Subcutaneous abdominal adipose tissue (tissue), 5 donors: ENCODE measurements around the gene FSTL5.
"Not testable (repeated sequence)": the region's sequence is repeated elsewhere in the genome, so short reads cannot be mapped to it uniquely, and the experiment has no call there.

Source experiments
- H3K27ac ChIP-seq: one replicate; pipeline ENCODE4 v1.7.0; 2013; ENCODE audit warnings: low read depth, mild to moderate bottlenecking, inconsistent platforms, low read length, moderate library complexity
- H3K27me3 ChIP-seq, 5 donors: one replicate each; pipeline ENCODE4 v1.7.0; 2013; ENCODE audit warnings: low read length in 5 of 5, inconsistent platforms in 1 of 5; ENCODE audit not compliant: control insufficient read depth in 5 of 5, insufficient read depth in 4 of 5
- H3K36me3 ChIP-seq, 5 donors: one replicate each; pipeline ENCODE4 v1.7.0; 2013; ENCODE audit warnings: low read length in 5 of 5; ENCODE audit not compliant: control insufficient read depth in 5 of 5, insufficient read depth in 5 of 5
- H3K4me1 ChIP-seq, 5 donors: one replicate each; pipeline ENCODE4 v1.7.0; 2013; ENCODE audit warnings: low read length in 5 of 5, mild to moderate bottlenecking in 3 of 5, moderate library complexity in 1 of 5; ENCODE audit not compliant: control insufficient read depth in 5 of 5, insufficient read depth in 5 of 5
- H3K4me3 ChIP-seq, 5 donors: one replicate each; pipeline ENCODE4 v1.7.0; 2013; ENCODE audit warnings: low read length in 5 of 5, low read depth in 1 of 5
- H3K9ac ChIP-seq, 5 donors: one replicate each; pipeline ENCODE4 v1.7.0; 2013; ENCODE audit warnings: low read length in 5 of 5, mild to moderate bottlenecking in 4 of 5, moderate library complexity in 3 of 5
- H3K9me3 ChIP-seq, 5 donors: one replicate each; pipeline ENCODE4 v1.7.0; 2013; ENCODE audit warnings: low read length in 5 of 5; ENCODE audit not compliant: control insufficient read depth in 5 of 5
- donor health status: healthy.
- donor health status: healthy.
- donor health status: healthy.
- donor health status: healthy.
- donor health status: healthy.

FSTL5 gene

DNA sequence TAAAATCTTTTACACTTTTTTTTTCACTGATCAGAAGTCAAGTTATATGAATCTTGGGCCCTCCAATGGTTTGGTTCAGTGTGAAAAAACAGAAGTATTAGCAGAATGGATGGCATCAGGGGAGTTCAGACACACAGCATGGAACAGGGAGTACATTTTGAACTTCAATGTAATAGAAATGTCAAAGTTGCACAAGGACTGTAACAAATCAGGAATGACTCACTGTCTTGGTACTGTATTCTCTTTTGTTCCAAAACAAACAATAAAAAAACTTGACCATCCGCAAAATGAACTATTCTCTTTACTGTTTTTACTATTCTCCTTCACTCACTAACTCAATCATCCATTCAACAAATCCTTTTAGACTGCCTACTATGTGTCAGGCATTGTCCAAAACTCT, 401.0 kb downstream of the FSTL5 start:
- Histone ChIP-seq H3K9me3 (no peaks in the 10 kb centered on the region), H3K36me3 (no peaks in the 10 kb centered on the region), H3K9ac (no peak overlapping the region), H3K27ac (no peak overlapping the region), H3K4me1 (no peaks in the 10 kb centered on the region), H3K27me3 (no peaks in the 10 kb centered on the region), H3K4me3 (no peak overlapping the region)

DNA sequence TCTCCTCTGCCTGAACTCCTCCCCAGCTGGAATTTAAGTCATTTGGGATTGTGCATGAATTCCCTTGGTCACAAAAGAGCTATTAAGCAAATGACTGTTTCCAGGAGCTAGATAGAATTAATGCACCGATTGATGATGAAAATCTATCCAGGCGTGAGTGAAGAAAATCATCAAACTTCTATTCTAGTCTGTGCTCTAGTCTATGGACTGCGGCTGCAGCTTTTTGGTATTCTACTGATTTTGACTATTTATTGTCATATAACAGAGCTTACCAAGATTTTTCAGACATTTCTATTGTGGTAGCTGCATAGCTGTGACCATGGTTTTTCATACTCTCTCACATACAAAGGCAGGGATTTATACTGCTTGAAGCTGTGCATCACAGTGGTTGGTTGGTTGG, 403.8 kb downstream of the FSTL5 start:
- no peak overlapping the region for H3K4me3 ChIP-seq
- H3K4me1 ChIP-seq: no peaks in the 10 kb centered on the region
- no peaks in the 10 kb centered on the region for H3K9me3 ChIP-seq
- H3K36me3 ChIP-seq: no peaks in the 10 kb centered on the region
- no peaks in the 10 kb centered on the region for H3K27me3 ChIP-seq
- H3K27ac ChIP-seq: no peak overlapping the region
- no peak overlapping the region for H3K9ac ChIP-seq

DNA sequence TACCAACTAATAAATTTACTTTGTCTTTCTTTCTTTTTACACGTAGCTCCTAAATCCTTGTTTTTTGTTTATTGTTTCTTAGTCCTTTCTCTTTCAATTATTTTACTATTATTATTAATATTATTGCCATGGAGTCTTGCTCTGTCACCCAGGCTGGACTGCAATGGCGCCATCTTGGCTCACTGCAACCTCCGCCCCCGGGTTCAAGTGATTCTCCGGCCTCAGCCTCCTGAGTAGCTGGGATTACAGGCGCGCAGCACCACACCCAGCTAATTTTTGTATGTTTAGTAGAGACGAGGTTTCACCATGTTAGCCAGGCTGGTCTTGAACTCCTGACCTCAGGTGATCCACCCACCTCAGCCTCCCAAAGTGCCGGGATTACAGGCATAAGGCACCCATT, 405.4 kb downstream of the FSTL5 start:
- not testable (repeated sequence) for H3K36me3 ChIP-seq, H3K9me3 ChIP-seq, H3K27me3 ChIP-seq, H3K4me1 ChIP-seq, H3K9ac ChIP-seq, H3K4me3 ChIP-seq, H3K27ac ChIP-seq

DNA sequence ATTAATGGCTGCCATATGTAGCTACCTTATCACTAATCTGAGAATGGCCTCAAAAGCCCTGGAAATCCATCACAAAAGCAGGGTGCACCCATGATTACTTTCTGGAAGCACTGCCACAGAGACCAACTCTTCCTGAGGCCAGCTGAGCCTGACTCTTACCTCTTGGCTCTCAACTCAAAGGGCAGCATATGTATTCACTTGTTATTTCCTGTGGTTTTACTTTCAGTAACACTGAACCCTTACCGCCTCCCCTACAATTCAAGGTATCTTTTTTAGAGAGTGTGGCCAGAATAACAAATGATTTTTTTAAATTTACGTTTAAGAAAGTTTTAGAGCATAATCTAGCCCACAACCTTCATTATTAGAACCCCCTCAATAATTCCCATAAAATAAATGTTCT, 434.9 kb downstream of the FSTL5 start:
- Histone ChIP-seq H3K27ac (no peak overlapping the region), H3K4me1 (no peaks in the 10 kb centered on the region), H3K9me3 (peaks cover 0 to 2% (median 0%) of the 10 kb centered on the region in 5 donors), H3K9ac (no peak overlapping the region), H3K27me3 (no peaks in the 10 kb centered on the region), H3K4me3 (no peak overlapping the region), H3K36me3 (no peaks in the 10 kb centered on the region)

DNA sequence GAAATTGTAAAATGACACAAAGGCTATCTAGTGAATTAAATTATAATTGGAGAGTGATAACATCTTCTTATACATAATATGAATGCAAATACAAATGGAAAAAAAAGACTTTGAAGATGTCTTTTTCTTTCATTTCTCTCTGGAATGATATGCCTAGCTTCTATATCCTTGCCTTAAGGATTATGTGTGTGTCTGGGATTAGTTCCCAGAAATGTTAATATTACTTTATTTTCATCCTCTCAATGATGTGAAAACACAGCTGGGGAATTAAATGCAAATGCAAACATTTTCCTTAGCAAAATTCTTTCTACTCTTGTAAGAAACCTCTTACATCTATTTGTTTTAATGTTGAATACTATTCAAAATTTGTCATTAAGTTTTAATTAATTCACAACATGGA, 441.9 kb downstream of the FSTL5 start:
- Histone ChIP-seq H3K27me3 (no peaks in the 10 kb centered on the region), H3K4me1 (no peaks in the 10 kb centered on the region), H3K9ac (no peak overlapping the region), H3K9me3 (no peaks in the 10 kb centered on the region), H3K4me3 (no peak overlapping the region), H3K27ac (no peak overlapping the region), H3K36me3 (no peaks in the 10 kb centered on the region)

DNA sequence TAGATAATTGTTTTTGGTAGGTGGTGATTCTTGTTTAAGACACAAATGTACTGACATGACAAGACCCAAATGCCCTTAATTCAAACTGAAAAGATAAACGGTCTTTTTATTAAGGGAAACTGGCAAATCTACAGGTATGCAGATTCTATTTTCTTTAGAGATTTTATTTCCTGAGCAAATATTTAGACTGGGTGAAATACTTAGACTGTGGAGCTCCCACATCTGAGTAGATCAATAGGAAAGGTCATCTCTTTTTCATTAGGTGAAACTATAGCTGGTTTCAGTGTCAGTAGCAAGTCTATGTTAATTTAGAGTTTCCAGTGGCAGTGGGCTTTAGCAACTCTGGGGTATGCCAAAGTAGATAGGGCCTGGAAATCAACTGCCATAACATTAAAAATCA, 446.7 kb downstream of the FSTL5 start:
- Histone ChIP-seq H3K36me3 (no peaks in the 10 kb centered on the region), H3K27me3 (no peaks in the 10 kb centered on the region), H3K9me3 (no peaks in the 10 kb centered on the region), H3K27ac (no peak overlapping the region), H3K4me3 (no peak overlapping the region), H3K9ac (no peak overlapping the region), H3K4me1 (no peaks in the 10 kb centered on the region)

DNA sequence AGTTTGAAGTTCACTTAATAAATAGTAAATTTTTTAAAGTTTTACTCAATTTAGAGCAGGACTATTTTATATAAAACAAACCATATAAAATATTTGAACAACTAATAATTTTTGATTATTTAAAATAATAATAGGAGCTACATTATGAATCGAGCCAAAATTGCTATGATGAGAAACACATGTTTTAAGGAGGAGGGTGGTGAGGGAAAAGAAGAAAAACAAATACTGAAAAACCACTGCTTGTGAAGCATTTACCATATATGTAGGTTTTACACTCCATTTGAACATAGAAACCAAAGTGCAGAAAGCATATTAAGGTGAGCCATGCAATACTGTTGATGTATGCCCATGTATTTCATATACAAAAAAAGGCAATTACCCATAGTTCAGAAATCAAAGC, 448.9 kb downstream of the FSTL5 start:
- H3K27ac ChIP-seq: no peak overlapping the region
- no peaks in the 10 kb centered on the region for H3K36me3 ChIP-seq
- no peaks in the 10 kb centered on the region for H3K4me1 ChIP-seq
- H3K9ac ChIP-seq: no peak overlapping the region
- H3K9me3 ChIP-seq: no peaks in the 10 kb centered on the region
- H3K27me3 ChIP-seq: no peaks in the 10 kb centered on the region
- no peak overlapping the region for H3K4me3 ChIP-seq

DNA sequence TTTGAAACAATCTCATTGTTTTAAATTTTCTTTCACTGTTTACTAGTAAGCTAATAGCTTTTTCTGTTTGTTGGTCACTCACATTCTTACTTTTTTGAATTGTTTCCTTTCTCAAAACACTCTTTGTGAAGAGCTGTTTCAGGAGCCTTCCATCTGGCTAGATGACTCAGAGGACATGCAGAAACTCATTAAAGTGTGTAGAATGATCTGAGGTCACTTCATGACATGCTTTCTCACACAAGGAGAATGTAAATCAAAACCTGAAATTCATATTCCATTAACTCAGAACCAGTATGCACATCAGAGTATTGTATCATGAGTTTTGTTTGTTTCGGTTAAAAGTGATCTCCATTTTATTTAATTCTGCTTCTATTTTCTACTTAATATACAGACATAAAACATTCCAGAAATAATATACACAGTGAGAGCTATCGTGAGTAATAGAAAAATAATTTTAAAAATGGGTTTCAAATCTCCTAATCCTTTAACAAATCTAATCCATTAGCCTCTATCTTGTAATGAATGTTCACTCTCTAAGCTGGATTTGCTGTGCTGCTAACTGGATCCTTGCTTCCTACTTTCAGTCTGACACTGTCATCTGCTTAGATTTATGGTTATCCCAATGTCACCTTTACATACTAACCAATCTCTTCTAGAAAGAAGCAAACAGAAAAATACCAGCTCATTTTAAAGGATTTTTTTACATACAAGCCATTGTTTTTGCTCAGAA, 449.6 kb downstream of the FSTL5 start:
- Histone ChIP-seq H3K9me3 (no peaks in the 10 kb centered on the region), H3K27ac (no peak overlapping the region), H3K4me1 (no peaks in the 10 kb centered on the region), H3K36me3 (no peaks in the 10 kb centered on the region), H3K9ac (no peak overlapping the region), H3K27me3 (no peaks in the 10 kb centered on the region), H3K4me3 (no peak overlapping the region)

DNA sequence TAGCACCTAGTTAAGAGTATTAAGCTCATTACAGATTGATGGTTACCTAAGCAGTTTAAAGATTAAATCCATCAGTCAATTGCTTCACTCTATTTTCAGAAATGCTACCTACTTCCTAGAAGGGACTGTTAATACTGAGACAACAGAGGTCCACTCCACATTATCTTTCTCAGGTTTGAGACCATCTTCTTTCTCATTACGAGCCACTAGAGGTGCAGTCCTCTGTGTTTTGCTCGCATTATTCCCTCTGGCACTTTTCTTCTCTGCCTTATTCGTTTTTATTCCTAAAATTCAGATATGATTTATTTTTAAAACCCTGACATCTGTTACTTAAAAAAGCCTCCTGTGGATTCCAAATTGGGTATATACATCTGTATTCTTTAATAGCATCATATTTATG, 459.1 kb downstream of the FSTL5 start:
- Histone ChIP-seq H3K9ac (no peak overlapping the region), H3K9me3 (no peaks in the 10 kb centered on the region), H3K27me3 (no peaks in the 10 kb centered on the region), H3K4me1 (no peaks in the 10 kb centered on the region), H3K27ac (no peak overlapping the region), H3K36me3 (no peaks in the 10 kb centered on the region), H3K4me3 (no peak overlapping the region)

DNA sequence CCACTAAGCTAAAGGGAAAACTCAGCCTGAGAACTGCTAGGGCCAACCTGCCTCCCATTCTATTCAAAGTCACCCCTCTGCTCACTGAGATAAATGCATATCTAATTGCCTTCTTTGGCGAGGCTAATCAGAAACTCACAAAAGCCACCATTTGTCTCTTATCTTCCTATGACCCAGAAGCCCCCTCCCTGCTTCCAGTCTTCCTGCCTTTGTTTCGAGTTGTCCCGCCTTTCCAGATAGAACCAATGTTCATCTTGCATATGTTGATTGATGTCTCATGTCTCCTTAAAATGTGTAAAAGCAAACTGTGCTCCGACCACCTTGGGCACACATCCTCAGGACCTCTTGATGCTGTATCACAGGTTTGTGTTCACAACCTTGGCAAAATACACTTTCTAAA, 459.8 kb downstream of the FSTL5 start:
- Histone ChIP-seq H3K36me3 (no peaks in the 10 kb centered on the region), H3K27me3 (no peaks in the 10 kb centered on the region), H3K4me1 (no peaks in the 10 kb centered on the region), H3K9ac (no peak overlapping the region), H3K4me3 (no peak overlapping the region), H3K9me3 (no peaks in the 10 kb centered on the region), H3K27ac (no peak overlapping the region)

DNA sequence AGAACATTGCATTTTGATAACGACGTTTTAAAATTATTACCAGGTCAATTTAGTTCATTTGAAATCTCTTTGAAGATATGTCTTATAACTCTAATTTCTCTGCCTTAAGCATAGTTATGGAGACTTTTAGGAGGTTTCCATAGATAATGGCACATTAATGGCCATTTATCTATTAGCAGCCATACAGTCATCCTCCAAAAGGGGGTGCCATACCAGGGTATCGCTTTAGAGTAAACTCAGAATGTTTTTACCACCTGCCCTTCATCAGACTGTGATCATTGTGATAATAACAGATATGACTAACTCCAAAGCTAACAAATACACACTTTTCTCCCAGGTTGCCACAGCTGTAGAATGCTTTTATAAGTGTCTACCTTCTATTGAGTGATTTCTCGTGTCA, 461.5 kb downstream of the FSTL5 start:
- Histone ChIP-seq H3K9me3 (no peaks in the 10 kb centered on the region), H3K27ac (no peak overlapping the region), H3K36me3 (no peaks in the 10 kb centered on the region), H3K27me3 (no peaks in the 10 kb centered on the region), H3K9ac (no peak overlapping the region), H3K4me1 (no peaks in the 10 kb centered on the region), H3K4me3 (no peak overlapping the region)
